ENCODE data around the gene SLC39A11.

GRCh38 chr17:72743037-72743467 is 349.4 kb downstream of the SLC39A11 start:
- TF ChIP-seq SIN3A (IDR thresholded peaks at IDR 0.05; ENCODE audit: borderline replicate concordance, insufficient read depth, low read depth, low read length), result no peak
- TF ChIP-seq CTCF (IDR thresholded peaks at IDR 0.05), result no peak

Measured in Panc1 (cell line).